GM18519 (cell line): Measurements from ENCODE around the gene UFL1.

ENCODE experiments used
- ATAC-seq: cut with Tn5 transposase; IDR thresholded peaks from one replicate; pipeline ENCODE4 v1.9.1; 2021; ENCODE audit warnings: mild to moderate bottlenecking, moderate library complexity; ENCODE audit not compliant: unreplicated experiment, low FRiP score

UFL1 gene

GRCh38 chr6:96570053-96570452, 48.4 kb downstream of the UFL1 start:
- no peak for ATAC-seq

DNA sequence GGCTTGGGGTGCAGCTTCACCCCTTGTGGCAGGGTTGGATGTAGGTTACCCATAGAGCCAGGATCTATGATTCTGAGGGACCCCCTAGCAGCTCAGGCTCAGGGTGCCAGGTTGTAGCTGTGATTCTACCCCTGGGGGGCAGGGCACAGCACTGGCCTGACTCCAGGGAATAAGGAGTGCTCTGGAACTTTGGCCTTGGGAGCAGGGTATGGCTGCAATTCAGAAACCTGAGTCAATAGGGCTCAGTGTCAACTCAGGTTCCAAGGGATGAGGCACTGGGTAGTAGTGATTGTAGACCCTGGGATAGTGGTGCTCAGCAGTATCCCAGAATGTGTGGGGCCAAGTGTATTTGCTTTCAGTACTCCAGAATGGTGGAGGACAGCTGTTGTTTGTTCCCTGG, 49.9 kb downstream of the UFL1 start:
- no peak for ATAC-seq

- ATAC-seq = no peak
Measured at GRCh38 chr6:96575359-96575758, 53.8 kb downstream of the UFL1 start.

DNA sequence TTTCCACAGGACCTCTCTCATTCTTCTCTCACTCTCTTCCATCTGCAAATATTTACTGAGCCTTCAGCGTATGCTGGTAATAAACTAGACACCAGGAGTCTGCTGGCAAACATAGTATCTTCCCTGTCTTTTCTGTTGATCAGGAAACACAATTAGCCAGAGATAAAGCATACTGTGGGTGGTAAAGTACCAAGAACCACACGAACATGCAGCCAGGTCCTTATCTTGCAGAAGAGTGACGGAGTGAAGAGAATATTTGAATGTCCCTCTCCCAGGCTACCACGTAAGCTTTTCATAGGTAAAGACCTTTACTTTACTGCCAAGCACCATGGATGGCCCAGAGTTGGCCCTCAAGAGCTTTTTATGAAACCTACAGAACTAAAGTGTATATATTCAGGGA, 54.6 kb downstream of the UFL1 start:
- ATAC-seq = no peak

- no peak for ATAC-seq
Measured at GRCh38 chr6:96582021-96582420, 60.4 kb downstream of the UFL1 start.

- ATAC-seq = no peak
Measured at GRCh38 chr6:96582436-96582835, 60.8 kb downstream of the UFL1 start.

- ATAC-seq = no peak
Measured at GRCh38 chr6:96604420-96604819, 82.8 kb downstream of the UFL1 start.
